HG03025 (cell line): ENCODE data around the gene CHCHD6.

Experiments used
- ATAC-seq: cut with Tn5 transposase; IDR thresholded peaks from one replicate; pipeline ENCODE4 v1.9.1; 2021; ENCODE audit warnings: mild to moderate bottlenecking, moderate library complexity; ENCODE audit not compliant: unreplicated experiment, low FRiP score

CHCHD6 gene

DNA sequence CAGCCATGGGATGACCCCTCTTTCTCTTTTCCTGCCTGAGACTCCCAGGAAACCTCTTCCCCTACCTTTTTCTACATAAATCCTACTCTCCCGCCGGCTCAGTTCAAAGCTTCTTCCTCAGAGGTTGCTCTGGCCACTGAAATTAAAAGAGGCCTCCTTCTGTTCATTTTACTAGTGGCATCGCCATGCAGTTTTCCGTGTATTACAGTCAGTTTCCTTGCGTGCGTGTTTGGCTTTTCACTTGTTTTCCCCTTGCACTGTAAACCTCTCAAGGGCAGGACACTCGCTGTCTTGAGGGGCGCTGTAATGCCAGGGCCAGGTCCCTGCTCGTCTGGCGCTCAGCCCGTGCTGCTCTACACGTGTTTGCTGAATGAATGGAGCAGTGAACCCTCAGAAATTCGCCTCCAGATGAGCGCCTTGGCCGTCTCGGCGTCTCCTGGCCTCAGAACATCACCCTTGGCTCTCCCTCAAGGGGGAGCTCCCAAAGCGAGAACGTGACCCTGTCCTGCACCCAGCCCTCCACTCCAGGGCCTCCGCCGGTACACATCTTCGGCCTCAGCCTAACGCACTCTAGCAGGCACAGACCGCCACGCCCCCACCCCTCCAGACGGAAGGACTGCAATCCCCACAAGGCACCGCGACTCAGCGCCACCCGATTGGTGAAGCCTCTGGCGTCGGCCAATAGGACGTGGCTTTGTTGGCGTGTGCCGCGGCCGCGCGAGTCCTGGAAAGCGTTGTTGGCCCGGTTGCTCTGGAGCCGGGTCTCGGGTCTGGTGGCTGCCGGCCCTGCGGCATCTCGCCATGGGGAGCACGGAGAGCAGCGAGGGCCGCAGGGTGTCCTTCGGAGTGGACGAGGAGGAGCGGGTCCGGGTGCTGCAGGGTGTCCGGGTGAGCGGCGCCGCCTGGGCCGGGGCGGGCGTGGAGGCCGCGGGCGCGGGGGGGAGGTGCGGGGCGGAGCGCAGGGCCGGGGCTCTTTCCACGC, at the start of gene CHCHD6:
TSS of gene CHCHD6 (plus strand) at position 729 of the 982 bp plus-strand sequence. CDS start at position 802, 73 bp downstream.
- peak; percentile 91 for ATAC-seq

DNA sequence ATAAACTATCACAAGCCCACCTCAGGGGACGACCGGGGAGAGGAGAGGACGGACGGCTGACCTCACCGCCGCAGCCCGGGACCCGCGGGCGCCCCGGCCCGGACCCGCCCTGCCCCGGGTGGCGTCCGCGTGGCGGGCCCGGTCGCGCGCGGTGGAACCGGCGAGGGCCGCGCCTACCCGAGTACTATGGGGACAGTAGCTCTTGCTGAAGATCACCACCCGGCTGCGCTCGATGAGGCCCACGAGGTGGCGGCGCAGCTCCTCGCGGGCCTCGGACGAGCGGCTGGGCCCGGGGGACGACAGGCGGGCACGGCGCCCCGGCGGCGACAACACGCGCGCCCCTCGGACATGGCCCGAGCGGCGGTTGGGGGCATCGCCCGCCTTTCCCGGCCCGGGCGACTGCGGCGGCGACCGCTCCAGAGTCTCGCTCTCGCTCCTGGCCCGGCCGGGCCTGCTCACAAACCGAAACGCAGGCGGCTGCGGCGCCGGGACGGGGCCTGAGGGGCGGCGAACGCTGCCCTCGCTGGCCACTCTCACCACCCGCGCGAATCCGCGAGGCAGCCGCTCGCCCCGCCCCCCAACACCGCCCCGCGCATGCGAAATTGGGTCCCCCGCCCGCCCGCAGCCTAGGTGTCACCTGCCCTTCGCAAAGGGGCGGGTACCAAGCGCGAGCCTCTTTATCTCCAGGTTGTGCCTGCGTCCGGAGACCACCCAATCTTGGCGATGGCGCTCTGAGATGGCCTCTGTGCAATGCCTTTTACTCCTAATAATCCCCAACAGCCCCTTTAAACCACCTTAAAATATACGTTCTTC, 49.3 kb upstream of the CHCHD6 start, which contains the start of gene TXNRD3:
TSS of gene TXNRD3 (minus strand) at position 554 of the 813 bp plus-strand sequence.
- ATAC-seq: no peak

GRCh38 chr3:126655887-126656286, 48.2 kb upstream of the CHCHD6 start:
- no peak for ATAC-seq

- no peak for ATAC-seq
Observed at GRCh38 chr3:126656371-126657134, 47.5 kb upstream of the CHCHD6 start.

DNA sequence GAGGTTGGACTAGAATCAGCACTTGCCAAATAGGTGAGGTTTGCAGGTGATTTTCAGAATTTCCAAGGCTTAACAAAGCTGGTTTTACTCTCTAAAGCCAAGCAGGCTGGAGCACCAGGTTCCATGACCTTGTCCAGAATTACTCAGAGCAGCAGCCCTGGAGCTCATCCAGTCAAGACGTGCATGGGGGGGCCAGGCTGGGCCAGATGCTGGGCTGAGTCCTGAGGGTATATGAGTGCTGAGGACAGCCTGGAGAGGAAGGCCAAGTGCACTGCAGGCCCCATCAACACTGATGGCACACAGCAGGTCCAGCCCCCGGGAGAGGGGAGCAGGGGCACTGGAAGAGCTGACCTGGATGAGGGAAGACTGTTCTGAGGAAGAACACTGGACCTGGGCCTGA, 46.1 kb upstream of the CHCHD6 start:
- ATAC-seq: no peak

DNA sequence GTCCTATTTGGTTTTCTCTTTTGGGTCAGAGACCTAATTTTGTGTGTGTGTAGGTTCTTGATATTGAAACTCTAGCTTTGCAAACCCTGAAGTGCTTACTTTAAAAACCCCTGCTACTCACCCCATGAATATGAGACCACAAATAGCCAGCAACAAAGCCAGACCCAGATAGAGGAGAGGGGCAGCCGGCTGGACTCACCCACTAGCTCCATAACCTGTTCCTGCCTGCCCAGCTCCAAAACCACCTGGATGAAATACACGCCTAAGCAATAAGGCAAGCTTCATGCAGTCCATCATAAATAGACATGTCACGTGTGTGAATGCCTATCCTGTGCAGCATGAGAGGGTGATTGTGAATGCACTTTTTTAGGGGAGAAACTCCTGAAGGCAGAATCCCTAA, 45.5 kb upstream of the CHCHD6 start:
- ATAC-seq: no peak

GRCh38 chr3:126659915-126660886, 43.8 kb upstream of the CHCHD6 start:
- no peak for ATAC-seq

DNA sequence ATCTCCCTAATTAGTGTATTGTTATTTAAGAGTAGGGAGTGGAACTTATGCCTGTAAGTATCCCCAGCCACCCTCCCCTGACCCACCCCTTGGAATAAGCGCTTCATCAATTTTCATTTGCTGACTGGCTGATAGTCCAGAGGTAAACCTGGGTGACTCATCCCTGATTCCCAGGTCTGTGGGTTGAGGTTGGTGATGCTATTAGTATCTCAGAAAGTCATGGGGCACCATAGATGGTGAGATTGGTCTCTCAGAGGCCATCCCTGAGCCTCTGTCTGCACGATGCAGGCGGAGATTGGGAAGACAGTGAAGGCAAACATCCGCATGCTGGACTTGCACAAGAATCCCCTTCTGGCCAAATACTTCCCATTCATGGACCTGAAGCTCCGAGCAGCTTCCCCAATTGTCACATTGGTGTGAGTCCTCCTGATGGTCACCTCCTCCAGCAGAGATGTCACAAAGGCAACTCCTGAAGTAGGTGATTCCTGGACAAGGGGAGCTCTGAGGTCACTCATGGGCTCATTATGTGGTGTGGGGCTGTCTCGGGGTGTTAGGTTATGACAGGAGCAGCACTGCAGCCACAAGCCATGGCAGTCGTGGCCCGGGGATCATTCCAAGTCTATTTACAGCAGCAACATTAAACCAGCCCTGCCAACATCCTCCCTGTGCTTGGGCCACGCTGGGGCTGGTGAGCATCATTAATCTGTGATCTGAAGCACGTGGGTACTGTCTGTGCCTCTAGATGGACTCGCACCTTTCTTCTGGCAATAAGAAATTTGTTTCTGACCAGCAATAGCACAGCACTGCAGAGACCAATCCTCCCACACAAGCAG, 42.3 kb upstream of the CHCHD6 start:
- no peak for ATAC-seq

- ATAC-seq: no peak
Observed at GRCh38 chr3:126663257-126663656, 40.8 kb upstream of the CHCHD6 start.

- ATAC-seq: no peak
Observed at GRCh38 chr3:126663750-126664149, 40.3 kb upstream of the CHCHD6 start.

GRCh38 chr3:126664591-126665214, 39.3 kb upstream of the CHCHD6 start:
- no peak for ATAC-seq

- ATAC-seq: no peak
Observed at GRCh38 chr3:126665221-126665936, 38.7 kb upstream of the CHCHD6 start.

DNA sequence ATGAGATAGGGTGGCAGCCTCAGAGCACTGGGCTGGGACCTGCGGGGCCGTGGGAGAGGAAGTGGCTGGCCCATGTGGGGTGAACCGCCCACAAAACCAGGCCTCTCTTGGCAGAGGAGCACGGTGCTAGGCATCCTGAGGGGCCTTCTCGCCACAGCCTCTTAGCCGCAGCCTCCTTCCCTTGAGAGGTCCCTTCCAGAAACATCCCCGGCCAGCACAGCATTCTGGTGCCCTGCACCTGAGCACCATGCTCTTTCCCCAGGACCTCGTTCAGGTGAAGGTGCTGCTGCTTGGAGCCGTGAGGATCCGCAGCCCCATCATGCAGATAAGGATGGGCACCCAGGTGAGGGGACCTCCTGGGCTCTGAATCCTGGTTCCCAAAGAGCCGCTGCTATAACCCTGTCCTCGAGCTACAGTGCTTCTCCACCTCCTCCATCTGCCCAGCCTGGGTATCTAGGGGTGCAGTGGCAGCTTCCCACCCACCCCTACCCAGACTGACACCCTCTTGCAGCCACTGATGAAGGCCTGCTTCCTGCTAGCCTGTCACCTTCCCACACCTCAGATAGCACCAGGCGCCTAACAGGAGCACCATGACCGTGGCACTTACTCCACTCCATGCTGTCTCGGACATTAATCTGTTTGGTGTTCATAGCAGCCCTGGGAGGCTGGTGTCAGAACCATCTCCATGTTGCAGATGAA, 37.9 kb upstream of the CHCHD6 start:
- ATAC-seq: no peak

GRCh38 chr3:126666658-126667528, 37.1 kb upstream of the CHCHD6 start:
- ATAC-seq: no peak

DNA sequence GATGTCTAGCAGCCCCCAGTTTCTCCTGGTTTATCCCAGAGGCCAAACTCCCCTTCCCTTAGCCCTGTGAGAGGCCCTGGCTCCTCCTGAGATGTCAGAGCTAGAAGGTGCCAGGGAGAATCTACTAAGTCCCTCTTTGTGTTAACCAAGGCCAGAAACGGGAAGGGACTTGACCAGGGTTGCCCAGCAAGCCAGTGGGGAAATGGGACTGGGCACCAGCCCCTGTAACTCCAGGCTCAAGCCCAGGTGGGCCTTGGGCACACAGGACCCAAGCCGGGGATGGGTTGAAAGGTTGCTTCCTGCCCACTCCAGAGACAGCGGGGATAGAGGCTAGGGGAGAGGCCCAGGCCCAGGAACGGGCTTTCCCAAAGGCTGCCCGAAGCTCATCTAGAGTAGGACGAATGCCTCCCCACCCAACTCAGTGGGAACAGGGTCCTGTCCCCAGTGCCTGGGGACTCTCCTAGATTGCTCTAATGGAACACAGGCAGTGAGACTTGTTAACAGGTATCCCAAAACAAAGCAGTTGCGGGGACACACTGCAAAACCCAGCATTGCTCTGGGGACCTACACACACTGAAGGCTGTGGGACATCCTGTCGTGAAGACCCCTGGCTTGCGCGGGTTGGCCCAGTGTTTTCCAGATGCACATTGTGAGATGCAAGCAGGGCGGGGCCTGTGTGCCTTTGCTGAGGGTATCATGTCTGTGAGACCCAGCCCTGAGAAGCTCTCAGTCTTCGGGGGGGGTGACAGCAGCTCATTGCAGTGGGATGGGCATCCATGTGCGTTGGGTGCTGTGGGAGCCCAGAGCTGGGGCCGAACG, 36.2 kb upstream of the CHCHD6 start:
- ATAC-seq: no peak
